Body of pancreas (tissue), 4 donors: ENCODE measurements around the gene AKAP11.

Source experiments
- CTCF ChIP-seq, 7 experiments: fragments of 450-650 bp in 4 of 7; fragments of 200-600 bp in 3 of 7; sonication (generic) in 3 of 7; IDR thresholded peaks; one replicate each; pipeline ENCODE4 v1.5.1; 2016 to 2019; ENCODE audit warnings: antibody characterized with exemption in 7 of 7
- POLR2A ChIP-seq, 3 donors: fragments of 450-650 bp; IDR thresholded peaks; one replicate each; pipeline ENCODE4 v1.6.1; 2016; ENCODE audit warnings: antibody characterized with exemption in 3 of 3, mild to moderate bottlenecking in 2 of 3

- TF ChIP-seq CTCF (IDR thresholded peaks at IDR 0.05) (no peak), POLR2A (IDR thresholded peaks at IDR 0.05) (no peak)
Observed at GRCh38 chr13:42307461-42307860, 35.5 kb downstream of the AKAP11 start.
